Lung (tissue), 12 donors: ENCODE data around the gene BABAM2. TPM values are rescaled to one million over a fixed set of nuclear protein-coding genes. Genes with fewer than 3 reads are reported as not detected.

Experiments
- ATAC-seq: fragments of 200-7000 bp; cut with Tn5 transposase; one replicate; pipeline ENCODE4 v1.9.1; 2020; ENCODE audit warnings: moderate number of reproducible peaks; ENCODE audit not compliant: insufficient read depth, low FRiP score
- DNase-seq, 3 donors: peaks; one replicate each; pipeline ENCODE4 v3.0.0-alpha.2; 2013 to 2017
- H3K27ac ChIP-seq, 2 donors: one replicate each; pipeline ENCODE4 v1.5.1; 2013; ENCODE audit warnings: mild to moderate bottlenecking in 2 of 2, moderate library complexity in 2 of 2, control low read depth in 1 of 2, inconsistent platforms in 1 of 2, low read depth in 1 of 2, low read length in 1 of 2
- H3K27me3 ChIP-seq, 3 donors: one replicate each; pipeline ENCODE4 v1.5.1; 2013; ENCODE audit warnings: low read length in 2 of 3; ENCODE audit not compliant: control insufficient read depth in 3 of 3, insufficient read depth in 3 of 3
- H3K36me3 ChIP-seq, 4 donors: one replicate each; pipeline ENCODE4 v1.5.1; 2013; ENCODE audit warnings: low read length in 4 of 4, mild to moderate bottlenecking in 1 of 4, moderate library complexity in 1 of 4; ENCODE audit not compliant: control insufficient read depth in 4 of 4, insufficient read depth in 4 of 4
- H3K4me1 ChIP-seq, 5 donors: one replicate each; pipeline ENCODE4 v1.5.1; 2013; ENCODE audit warnings: low read length in 5 of 5, mild to moderate bottlenecking in 2 of 5, moderate library complexity in 1 of 5; ENCODE audit not compliant: control insufficient read depth in 5 of 5, insufficient read depth in 5 of 5
- H3K4me3 ChIP-seq: one replicate; pipeline ENCODE4 v1.5.1; 2013; ENCODE audit warnings: mild to moderate bottlenecking, control low read depth, moderate library complexity
- H3K9ac ChIP-seq, 2 donors: one replicate each; pipeline ENCODE4 v1.5.1; 2013; ENCODE audit warnings: low read length in 2 of 2, control low read depth in 1 of 2; ENCODE audit not compliant: insufficient read depth in 1 of 2
- H3K9me3 ChIP-seq, 4 donors: one replicate each; pipeline ENCODE4 v1.5.1; 2013; ENCODE audit warnings: low read length in 3 of 4, mild to moderate bottlenecking in 1 of 4, moderate library complexity in 1 of 4; ENCODE audit not compliant: control insufficient read depth in 4 of 4, insufficient read depth in 3 of 4
- CTCF ChIP-seq: IDR thresholded peaks from 2 replicates; pipeline ENCODE4 v1.5.1; 2012; ENCODE audit warnings: mild to moderate bottlenecking; ENCODE audit errors: control extremely low read depth, extremely low read depth
- WGBS, 2 donors: extraction: QIAGEN DNeasy Blood & Tissue Kit; methylation state at CpG; one replicate each; pipeline ENCODE4 v1.1.7; 2013; 5-methylcytosine and 5-hydroxymethylcytosine counted together
- polyA plus RNA-seq, 2 donors: library from polyadenylated mRNA; stranded (reverse); fragments of 200-250 nt; gene quantifications; one replicate each; pipeline ENCODE4 v1.2.1, GENCODE V29; 2013
- total RNA-seq, 2 donors: library from RNA; depleted of rRNA in 1 of 2; stranded (reverse); fragments of >200 nt in 1 of 2; gene quantifications; one replicate each; pipeline ENCODE4 v1.2.1, GENCODE V29; 2014 to 2021
- donor health status: control.
- donor health status: control.
- donor health status: Bipolar disorder and iron deficiency.
- donor health status: healthy.
- donor health status: DM: yes; HTN: yes; CAD: no.

BABAM2 gene
- total and polyA plus RNA-seq, 4 donors, result 19.0 to 43.3 (median 33.7) TPM

GRCh38 chr2:28166956-28167355 is 276.4 kb downstream of the BABAM2 start:
- Histone ChIP-seq H3K9me3 (no peaks in the 10 kb centered on the region), H3K27me3 (no peaks in the 10 kb centered on the region), H3K4me1 (peaks cover 0 to 28% (median 15%) of the 10 kb centered on the region in 5 donors), H3K27ac (no peak overlapping the region), H3K4me3 (no peak overlapping the region), H3K36me3 (peaks cover 0 to 1% (median 0%) of the 10 kb centered on the region in 4 donors), H3K9ac (no peak overlapping the region)
- 95 to 98% methylated on average over 2 of the region's 2 CpGs for WGBS, 2 donors
- no peak for DNase-seq
- no peak for TF ChIP-seq CTCF
- no peak for ATAC-seq

GRCh38 chr2:28168376-28168775 is 277.8 kb downstream of the BABAM2 start:
- no peak for TF ChIP-seq CTCF
- Histone ChIP-seq H3K9me3 (no peaks in the 10 kb centered on the region), H3K36me3 (peaks cover 0 to 1% (median 0%) of the 10 kb centered on the region in 4 donors), H3K4me1 (peaks cover 0 to 25% (median 15%) of the 10 kb centered on the region in 5 donors), H3K9ac (no peak overlapping the region), H3K27me3 (no peaks in the 10 kb centered on the region), H3K4me3 (no peak overlapping the region), H3K27ac (no peak overlapping the region)
- ATAC-seq (no peak), DNase-seq (no peak)
- WGBS, 2 donors, result 84 to 88% methylated on average over 5 of the region's 5 CpGs

- Histone ChIP-seq H3K36me3 (peaks cover 0 to 1% (median 0%) of the 10 kb centered on the region in 4 donors), H3K4me1 (peaks cover 0 to 16% (median 7%) of the 10 kb centered on the region in 5 donors), H3K9ac (no peak overlapping the region), H3K27me3 (no peaks in the 10 kb centered on the region), H3K27ac (no peak overlapping the region), H3K4me3 (no peak overlapping the region), H3K9me3 (no peaks in the 10 kb centered on the region)
- 77 to 83% methylated on average over 3 of the region's 3 CpGs for WGBS, 2 donors
- TF ChIP-seq CTCF, result no peak
- no peak for ATAC-seq
- no peak for DNase-seq
These were observed 279.0 kb downstream of the BABAM2 start for GRCh38 chr2:28169492-28169891.
